ENCODE results near the gene FOXN3.
A peak's percentile ranks its signal among the peaks of the same experiment; 100 is the strongest.

Gene FOXN3

DNA sequence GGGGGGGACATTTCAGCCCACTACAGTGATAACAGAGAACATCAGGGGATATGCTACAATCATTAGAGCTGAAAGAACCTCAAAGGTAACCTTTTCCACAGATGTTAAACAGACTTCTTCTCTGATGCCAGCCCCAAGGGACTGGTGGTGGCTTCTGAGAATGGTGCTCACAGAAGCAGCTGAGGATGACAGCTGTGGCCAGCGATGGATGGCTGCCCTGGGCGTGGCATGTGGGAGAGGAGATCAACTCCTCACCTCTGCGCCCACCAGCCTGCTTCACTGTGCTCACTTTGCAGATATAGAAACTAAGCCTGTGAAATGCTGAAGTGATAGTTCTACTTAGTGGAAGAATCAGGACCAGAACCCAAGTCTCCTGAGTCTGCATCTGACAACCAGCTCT is 33.0 kb downstream of the FOXN3 start:
- DNase-seq (ENCODE audit: low read depth in 1 of 2, low spot score in 1 of 2), result no peak

- DNase-seq (ENCODE audit: low read depth in 1 of 2, low spot score in 1 of 2), result no peak
Observed at GRCh38 chr14:89382901-89383845, 33.9 kb downstream of the FOXN3 start.

DNA sequence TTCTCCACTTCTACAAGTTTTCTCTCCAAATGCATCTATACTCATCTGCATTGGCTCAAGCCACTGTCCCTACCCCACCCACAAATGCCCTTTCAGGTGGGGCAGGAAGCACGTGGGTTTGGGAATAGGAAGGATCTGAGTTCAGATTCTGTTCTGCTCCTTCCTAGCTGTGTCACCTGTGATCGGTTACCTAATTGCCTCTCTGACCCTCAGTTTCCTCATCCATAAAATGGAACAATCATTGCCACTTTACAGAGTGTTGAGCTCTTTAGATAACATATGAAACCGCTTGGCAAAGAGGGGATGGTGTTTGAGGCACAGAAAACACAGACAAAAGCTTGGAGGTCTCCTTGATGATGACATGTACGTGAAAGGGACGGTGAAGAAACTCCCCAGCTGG is 34.5 kb downstream of the FOXN3 start:
- DNase-seq (ENCODE audit: low read depth in 1 of 2, low spot score in 1 of 2), result no peak

GRCh38 chr14:89379891-89380820 is 36.9 kb downstream of the FOXN3 start:
- no peak for DNase-seq (ENCODE audit: low read depth in 1 of 2, low spot score in 1 of 2)

DNA sequence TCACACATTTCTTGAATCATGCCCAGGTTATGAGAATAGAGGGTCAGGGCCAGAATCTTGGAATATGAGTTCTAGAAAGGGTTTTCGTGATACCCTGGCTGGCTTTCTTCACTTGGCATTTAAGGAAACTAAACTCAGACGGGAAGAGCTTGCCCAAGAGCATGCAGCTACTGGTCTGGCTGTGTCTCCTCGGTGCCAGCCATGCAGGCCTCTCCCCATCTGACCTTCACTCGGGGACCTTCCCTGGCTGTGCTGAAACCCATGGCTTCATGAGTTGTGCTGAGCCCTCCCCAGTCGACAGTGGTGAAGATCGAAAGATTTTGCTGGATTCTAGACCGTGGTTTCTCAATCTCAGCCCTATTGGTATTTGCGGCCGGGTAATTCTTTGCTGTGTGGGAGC is 38.0 kb downstream of the FOXN3 start:
- DNase-seq (ENCODE audit: low read depth in 1 of 2, low spot score in 1 of 2), result no peak

DNA sequence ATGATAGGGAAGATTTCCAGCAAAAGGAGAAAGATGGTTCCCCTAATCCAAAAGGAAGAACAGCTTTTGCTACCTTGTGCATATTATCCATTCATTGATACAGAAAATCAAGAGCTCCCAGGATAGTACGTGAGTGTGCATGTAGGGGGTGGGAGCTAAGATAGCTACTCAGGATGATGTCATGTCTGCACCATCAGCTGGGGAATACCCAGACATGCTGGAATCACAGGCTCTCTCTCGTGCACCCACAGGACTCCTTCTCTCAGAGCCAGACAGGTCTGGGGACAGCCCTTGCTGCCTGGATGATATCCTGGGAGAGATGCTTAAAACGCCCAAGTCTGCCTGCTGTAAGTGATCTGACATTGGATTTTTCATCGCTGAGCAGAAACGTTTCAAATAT is 38.9 kb downstream of the FOXN3 start:
- DNase-seq (ENCODE audit: low read depth in 1 of 2, low spot score in 1 of 2), result no peak

GRCh38 chr14:89377544-89377943 is 39.5 kb downstream of the FOXN3 start:
- DNase-seq (ENCODE audit: low read depth in 1 of 2, low spot score in 1 of 2), result no peak

- no peak for DNase-seq (ENCODE audit: low read depth in 1 of 2, low spot score in 1 of 2)
Observed at GRCh38 chr14:89374908-89375307, 42.1 kb downstream of the FOXN3 start.

DNA sequence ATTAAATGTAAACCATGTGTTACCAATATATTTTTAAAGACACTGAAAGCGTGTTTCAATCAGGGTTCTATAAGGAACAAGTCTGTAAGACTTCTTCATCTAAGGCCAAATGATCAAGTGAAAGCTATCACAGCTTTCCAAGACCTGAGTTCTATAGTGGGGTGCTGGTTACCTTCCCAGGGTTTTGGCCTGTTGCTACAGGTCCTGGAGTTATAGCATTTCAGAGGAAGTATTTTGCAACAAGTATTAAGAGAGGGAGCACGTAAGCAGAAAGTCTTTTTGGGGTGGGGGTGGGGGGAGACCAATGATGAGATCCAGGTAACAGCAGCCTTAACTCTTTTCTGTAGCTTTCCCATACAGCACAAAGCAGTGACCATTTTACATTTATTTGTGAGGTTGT is 43.8 kb downstream of the FOXN3 start:
- no peak for DNase-seq (ENCODE audit: low read depth in 1 of 2, low spot score in 1 of 2)

DNA sequence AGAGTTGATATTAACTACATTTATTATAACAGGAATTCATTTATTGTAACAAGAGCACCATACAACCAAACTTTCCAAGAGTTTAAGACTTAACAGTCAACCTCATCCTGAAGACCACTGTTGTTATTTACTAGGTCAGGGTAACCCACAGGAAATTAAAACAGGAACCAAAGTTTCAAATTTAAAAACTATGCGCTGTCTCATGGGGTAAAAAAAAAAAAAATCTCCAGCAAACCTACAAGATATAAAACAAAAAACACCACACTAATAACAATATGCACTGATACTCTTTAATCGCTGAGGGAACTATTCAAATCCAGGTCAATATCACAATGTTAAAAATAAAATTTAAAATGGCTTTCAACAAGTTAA is 44.5 kb downstream of the FOXN3 start:
- no peak for DNase-seq (ENCODE audit: low read depth in 1 of 2, low spot score in 1 of 2)

- DNase-seq (ENCODE audit: low read depth in 1 of 2, low spot score in 1 of 2), result no peak
Observed at GRCh38 chr14:89371585-89372511, 45.2 kb downstream of the FOXN3 start.

- no peak for DNase-seq (ENCODE audit: low read depth in 1 of 2, low spot score in 1 of 2)
Observed at GRCh38 chr14:89370781-89371180, 46.3 kb downstream of the FOXN3 start.

- no peak for DNase-seq (ENCODE audit: low read depth in 1 of 2, low spot score in 1 of 2)
Observed at GRCh38 chr14:89370381-89370780, 46.7 kb downstream of the FOXN3 start.

DNA sequence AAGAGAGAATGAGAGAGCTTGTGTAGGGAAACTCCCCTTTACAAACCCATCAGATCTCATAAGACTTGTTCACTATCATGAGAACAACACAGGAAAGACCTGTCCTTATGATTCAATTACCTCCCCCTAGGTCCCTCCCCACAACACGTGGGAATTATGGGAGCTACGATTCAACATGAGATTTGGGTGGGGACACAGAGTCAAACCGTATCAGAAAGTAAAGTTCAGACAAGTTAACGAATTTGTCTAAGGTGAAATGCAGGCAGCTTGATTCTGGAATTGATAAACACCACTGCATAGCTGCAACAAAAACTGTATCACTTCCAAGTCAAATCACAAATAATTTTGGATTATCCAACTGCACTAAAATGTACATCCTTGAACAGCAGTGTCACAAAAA is 47.4 kb downstream of the FOXN3 start:
- no peak for DNase-seq (ENCODE audit: low read depth in 1 of 2, low spot score in 1 of 2)

- DNase-seq (ENCODE audit: low read depth in 1 of 2, low spot score in 1 of 2), result no peak
Observed at GRCh38 chr14:89368490-89369477, 48.2 kb downstream of the FOXN3 start.

- no peak for DNase-seq (ENCODE audit: low read depth in 1 of 2, low spot score in 1 of 2)
Observed at GRCh38 chr14:89367779-89368120, 49.3 kb downstream of the FOXN3 start.

- no peak for DNase-seq (ENCODE audit: low read depth in 1 of 2, low spot score in 1 of 2)
Observed at GRCh38 chr14:89366864-89367778, 49.9 kb downstream of the FOXN3 start.

- DNase-seq (ENCODE audit: low read depth in 1 of 2, low spot score in 1 of 2), result peak; percentile 8 to 9
Observed at GRCh38 chr14:89365061-89365801, 51.8 kb downstream of the FOXN3 start.
